Fibroblast of gingiva (primary cell): ENCODE measurements around the gene LMBR1L.
"Not testable (repeated sequence)": the region's sequence is repeated elsewhere in the genome, so short reads cannot be mapped to it uniquely, and the experiment has no call there.

Source experiments
- DNase-seq: peaks from one replicate; pipeline ENCODE4 v3.0.0-alpha.2; 2011; ENCODE audit warnings: low read depth

Gene LMBR1L, protein sequence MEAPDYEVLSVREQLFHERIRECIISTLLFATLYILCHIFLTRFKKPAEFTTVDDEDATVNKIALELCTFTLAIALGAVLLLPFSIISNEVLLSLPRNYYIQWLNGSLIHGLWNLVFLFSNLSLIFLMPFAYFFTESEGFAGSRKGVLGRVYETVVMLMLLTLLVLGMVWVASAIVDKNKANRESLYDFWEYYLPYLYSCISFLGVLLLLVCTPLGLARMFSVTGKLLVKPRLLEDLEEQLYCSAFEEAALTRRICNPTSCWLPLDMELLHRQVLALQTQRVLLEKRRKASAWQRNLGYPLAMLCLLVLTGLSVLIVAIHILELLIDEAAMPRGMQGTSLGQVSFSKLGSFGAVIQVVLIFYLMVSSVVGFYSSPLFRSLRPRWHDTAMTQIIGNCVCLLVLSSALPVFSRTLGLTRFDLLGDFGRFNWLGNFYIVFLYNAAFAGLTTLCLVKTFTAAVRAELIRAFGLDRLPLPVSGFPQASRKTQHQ

DNA sequence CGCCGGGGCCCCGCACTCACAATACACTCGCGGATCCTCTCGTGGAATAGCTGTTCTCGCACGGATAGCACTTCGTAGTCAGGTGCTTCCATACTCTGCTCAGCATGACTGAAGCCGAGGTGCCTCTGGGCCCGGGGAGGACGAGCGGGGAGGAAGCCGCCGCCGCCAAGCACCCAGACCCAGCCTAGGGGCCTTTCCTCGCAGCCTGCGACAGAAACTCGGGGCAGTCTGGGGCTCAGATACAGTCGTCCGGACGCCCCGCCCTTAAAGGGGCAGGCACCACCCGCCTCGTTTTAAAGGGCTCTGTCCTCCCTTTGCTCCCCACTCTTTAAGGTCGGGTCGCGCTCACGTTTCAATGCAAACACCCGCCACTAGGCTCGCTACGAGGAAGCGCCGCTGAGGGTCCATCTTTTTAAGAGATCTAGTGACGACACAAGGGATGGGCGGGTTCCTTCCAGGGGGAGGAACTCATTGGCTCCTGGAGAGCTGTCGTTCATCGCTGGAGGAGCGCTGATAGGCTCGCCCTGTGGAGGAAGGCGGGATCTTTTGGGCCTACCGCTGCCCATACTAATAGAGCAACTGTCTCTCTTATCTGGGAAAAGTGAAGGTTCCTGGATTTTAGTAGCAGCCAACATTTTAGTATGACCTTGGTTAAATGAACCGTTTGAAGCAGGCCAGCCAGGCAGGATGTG, at the start of gene LMBR1L:
Gene LMBR1L (minus strand): TSS at position 384 of the 692 bp plus-strand sequence. CDS start 292 bp downstream, at position 92.
- peak; percentile 98 for DNase-seq

DNA sequence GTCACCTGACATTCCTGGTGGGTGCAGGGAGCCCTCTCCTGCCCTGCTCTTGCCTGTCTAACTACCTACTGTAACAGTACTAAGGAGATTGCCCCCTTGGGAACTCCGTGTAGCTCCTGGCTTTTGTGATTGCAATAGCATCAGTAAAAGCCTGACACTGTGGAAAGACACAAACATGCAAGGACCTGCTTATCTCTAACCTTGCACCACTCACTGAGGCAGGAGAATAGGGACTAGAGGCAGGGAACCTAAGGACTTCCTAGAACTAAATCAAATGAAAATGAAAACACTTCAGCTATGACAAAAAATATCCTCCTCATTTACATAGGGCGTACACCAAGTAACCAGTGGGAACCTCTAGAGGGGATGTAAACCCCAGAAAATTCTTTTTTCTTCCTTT, 49.8 kb upstream of the LMBR1L start:
- no peak for DNase-seq

DNA sequence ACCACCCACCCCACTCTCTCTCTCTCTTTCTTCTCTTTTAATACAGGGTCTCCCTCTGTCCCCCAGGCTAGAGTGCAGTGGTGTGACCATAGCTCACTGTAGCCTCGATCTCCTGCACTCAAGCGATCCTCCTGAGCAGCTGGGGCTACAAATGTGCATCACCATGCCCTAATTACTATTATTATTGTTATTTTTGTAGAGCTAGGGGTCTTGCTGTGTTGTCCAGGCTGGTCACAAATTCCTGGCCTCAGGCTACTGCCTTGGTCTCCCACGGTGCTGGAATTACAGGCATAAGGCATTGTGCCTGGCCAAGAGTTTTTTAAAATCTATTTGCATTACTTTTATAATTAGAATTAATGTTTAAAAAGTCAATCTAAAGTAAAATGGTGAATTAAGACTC, 43.6 kb upstream of the LMBR1L start:
- no peak for DNase-seq

DNA sequence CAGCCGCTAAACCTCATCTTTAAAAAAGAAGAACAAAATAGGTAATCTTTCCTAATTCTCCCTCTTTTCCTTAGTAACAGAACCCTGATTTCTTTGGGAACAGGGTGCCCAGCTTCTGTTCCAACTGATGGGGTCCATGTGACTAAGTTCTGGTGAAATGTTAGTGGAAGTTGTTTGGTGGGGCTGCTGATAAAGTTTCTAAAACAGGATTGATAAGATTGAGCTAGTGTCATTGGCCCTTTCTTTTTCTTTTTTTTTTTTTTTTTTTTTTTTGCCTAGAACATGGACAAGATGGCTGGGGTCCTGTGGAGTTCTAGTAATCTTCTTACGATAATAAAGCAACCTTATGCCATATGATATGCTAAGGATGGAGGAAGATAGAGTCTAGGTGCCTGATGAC, 36.7 kb upstream of the LMBR1L start:
- no peak for DNase-seq

DNA sequence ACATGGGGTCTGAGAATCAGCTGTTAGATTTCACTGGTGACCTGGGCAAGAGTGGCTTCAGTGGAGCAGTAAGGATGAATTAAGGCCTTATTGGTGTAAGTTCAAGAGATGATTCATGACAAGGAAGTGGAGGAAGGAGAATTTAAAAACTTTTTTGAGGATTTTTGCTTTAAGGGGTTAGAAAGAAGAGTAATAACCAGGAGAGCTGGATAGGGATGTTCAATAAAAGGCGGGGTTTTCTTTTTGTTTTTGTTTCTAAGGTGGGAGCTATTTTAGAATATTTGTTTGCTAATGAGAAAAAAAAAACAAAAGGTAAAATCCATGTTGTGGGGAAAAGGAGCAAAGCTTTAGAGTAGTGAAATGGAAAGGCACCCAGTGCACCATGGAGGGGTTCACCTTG, 35.8 kb upstream of the LMBR1L start:
- DNase-seq: no peak

DNA sequence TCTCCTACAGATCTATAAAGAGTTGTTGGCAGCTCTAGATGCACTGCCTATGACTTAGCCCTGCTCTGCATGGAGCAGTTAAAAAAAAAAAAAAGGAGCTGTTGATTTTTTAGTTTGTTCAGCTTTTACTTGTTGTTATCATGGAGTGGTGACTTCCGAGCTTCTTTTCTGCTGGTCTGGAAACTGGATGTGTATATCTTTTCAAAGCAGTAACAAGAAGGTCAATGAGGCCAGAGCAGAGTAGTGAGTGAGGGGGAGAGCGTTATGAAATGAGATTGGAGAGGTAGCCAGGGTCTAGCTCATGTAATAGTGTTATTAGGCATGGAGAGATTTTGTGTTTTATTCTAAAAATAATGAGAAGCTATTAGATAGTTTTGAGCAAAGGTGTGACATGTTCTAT, 33.7 kb upstream of the LMBR1L start:
- DNase-seq: no peak

DNA sequence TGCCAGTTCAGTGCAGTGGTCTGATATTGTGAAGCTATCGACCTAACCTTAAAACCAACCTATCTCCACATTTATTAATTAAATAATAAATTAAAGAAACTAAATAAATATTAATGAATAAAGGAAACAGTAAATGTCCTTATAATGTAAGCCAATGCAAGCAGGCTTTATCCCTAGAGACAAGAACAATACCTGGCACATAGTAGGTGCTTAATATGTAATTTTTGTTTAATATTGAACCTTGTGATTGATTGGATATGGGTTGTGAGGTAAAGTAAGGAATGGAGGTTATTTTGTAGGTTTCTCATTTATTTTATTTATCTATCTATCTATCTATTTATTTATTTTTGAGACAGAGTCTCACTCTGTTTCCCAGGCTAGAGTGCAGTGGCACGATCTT, 28.4 kb upstream of the LMBR1L start:
- DNase-seq: no peak

DNA sequence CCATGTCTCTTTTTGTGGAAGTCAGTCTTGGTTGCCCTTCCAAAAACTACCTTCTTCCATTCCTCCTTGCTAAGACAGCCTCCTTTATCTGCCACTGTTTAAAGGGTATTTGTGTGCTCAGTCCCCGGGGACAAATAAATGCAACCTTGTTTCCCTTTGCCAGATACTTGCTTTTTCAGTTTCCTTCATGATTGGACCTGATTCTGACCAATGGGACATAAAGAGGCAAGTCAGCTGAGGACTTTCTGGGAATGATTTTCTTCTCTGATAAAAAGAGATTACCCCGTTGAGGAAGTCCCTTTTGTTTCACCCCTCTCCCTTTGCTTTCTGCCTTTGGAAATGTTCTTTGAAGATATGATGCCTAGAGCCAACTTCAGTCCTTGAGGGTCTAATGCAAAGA, 27.9 kb upstream of the LMBR1L start:
- no peak for DNase-seq

DNA sequence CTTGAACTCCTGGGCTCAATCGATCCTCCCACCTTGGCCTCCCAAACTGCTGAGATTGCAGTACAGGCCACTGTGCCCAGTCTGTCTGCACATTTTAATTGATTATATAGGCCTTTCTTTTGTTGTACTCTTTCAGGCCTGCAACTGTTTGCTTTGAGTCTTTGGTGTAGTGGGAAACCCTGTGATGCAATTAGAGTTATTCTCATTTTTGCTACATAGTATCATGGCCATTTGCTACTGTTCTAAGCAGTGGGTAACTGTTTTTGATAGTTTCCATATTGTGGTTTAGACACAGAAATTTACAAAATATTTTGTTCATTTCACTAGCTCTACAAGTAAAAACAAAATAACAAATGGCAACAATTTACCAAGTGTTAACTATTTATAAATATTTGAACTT, 26.8 kb upstream of the LMBR1L start:
- no peak for DNase-seq

DNA sequence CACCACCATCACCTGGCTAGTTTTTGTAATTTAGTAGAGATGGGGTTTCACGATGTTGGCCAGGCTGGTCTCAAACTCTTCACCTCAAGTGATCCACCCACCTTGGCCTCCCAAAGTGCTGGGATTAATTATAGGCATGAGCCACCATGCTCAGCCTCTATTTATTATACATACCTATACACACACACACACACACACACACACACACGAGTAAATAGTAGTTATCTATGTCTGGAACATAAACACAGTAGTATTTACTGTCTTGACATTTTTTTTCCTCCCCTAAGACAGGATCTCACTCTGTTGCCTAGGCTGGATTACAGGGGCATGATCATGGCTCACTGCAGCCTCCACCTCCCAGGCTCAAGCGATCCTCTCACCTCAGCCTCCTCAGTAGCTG, 26.4 kb upstream of the LMBR1L start:
- not testable (repeated sequence) for DNase-seq

DNA sequence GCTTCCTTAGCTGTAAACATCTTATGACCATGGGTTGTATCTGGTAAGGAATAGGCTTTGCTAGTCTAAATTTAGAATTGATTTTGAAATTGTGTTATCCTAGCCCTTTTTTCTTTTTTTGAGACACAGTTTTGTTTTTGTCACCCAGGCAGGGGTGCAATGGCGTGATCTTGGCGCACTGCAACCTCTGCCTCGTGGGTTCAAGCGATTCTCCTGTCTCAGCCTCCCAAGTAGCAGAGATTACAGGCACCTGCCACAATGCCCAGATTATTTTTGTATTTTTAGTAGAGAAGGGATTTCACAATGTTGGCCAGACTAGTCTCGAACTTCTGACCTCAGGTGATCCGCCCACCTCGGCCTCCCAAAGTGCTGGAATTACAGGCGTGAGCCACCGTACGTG, 22.9 kb upstream of the LMBR1L start:
- peak; percentile 52 for DNase-seq

DNA sequence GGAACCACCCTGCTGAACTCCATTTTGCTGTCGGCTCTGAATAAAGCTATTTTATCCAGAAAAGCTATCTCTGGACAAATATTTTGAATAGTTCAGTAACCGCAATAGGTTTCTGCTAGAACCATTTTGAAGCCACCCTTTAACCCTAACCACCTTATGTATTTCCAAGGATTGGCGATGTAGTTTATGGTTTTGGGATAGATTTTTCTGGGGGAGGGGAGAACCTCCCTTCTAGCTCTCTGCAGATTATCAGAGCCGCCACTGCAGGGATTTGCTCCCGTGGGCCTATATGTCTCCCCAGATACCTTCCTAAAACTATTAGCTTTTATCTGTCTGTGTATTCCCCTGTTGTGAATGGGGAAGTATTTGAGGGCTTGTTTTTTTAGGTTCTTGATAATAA, 22.4 kb upstream of the LMBR1L start:
- no peak for DNase-seq

DNA sequence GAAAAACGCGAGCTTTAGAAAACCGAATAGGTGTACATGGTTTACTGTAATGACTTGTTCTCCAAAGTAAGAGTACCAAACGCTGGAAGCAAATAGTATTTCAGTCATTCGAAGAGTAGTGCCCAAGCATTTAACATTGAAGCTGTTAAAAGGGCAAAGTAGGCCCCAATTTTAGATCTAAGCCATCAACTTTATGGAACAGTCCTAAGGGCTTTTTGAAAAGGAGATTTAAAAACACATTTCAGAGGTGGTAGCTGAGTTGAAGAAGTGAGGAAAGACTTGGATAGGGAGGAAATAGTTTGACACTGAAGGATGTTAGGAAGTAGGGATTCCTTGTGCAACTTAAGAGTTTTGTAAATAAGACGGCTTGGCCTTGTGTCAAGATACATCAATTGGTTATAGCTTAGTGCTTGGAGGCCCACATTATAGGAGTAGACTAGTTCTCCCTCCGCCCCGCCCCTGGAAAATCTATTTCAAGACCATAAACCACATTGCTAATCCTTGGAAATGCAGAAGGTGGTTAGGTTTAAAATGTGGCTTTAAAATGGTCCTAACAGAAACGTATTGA, 21.3 kb upstream of the LMBR1L start:
- peak; percentile 81 for DNase-seq

DNA sequence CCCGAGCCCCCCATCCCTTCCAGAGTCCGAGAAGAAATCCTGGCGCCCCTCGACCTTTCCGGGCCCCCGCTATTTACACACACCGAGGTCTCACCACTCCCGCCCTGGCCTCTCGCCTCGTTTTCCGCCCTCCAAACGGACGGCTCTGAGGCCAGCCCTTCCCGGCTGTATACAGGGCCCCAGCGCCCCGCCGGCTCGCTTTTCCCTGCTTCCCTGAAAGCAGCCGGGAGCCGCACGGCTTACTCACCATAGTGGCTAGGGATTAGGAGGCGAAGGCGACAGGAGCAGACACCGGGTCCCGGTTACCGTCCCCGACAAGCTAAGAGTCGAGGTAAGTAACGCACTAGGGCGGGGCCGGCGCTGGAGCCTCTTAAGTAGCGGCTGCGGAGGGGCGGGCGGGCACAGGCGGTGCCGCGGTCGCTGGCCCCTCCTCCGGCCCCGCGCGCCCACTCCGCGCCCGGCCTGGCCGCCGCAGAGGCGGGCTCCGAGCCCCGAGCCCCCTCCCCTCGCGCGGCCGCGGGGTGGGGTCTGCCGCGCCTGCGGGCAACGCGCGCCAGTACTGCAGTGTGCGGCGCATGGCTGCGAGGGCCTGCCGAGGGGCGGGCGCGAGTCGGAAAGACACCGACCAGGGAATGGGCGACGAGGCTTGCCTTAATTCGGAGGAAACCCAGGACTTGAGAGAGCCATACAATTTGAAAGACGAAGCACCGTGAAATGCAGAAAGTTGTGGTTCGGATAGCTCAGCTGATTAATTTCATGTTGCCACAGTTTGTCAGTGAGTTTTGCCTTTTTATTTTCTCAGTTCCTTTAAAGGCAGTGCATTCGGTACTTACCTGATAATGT, 20.6 kb upstream of the LMBR1L start, which contains the start of gene TUBA1B:
Gene TUBA1B (minus strand): TSS at position 345 of the 843 bp plus-strand sequence. CDS start 95 bp downstream, at position 250.
- DNase-seq: peak; percentile 89

DNA sequence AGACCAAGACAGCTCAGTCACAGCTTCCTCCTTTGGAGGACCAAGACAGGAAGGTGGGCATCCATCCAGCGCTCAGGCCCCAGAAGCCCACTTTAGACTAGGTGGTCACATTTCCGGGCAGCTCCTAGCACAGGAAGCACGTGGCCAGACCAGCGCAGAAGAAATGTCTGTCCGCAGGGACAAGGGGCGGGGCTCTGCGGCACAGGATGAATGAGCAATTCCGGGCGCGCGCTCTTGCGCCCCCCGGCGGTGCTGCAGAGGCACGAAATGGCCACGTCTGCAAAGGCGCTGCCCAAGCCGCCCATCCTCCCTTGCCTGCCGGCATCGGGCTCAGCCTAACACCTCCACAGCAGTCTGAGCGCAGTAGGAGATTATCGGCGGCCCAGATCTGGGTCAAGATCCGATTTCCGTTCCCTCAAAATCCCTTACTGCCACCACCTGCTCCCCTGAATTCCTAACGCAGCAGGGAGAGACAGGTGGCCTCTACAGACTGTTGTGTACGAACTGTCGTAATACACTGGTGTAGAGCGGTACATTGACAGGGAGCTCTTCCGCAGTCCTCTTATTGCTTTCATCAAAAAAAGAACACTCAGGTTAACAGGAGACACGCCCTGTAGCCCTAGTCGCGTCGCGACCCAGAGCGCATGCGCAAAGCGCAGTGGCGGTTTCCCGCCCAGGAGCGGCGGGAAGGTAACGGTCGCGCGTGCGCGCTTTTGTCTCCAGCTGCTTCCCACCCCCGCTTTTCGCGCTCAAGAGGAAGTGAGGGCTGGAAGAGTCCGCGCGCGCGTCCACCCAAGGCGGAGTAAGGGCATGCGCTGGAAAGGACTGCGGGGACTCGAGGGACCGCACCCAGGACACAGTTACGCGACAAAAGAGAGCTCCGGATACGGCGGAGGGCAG, 19.8 kb upstream of the LMBR1L start:
- DNase-seq: peak; percentile 93

DNA sequence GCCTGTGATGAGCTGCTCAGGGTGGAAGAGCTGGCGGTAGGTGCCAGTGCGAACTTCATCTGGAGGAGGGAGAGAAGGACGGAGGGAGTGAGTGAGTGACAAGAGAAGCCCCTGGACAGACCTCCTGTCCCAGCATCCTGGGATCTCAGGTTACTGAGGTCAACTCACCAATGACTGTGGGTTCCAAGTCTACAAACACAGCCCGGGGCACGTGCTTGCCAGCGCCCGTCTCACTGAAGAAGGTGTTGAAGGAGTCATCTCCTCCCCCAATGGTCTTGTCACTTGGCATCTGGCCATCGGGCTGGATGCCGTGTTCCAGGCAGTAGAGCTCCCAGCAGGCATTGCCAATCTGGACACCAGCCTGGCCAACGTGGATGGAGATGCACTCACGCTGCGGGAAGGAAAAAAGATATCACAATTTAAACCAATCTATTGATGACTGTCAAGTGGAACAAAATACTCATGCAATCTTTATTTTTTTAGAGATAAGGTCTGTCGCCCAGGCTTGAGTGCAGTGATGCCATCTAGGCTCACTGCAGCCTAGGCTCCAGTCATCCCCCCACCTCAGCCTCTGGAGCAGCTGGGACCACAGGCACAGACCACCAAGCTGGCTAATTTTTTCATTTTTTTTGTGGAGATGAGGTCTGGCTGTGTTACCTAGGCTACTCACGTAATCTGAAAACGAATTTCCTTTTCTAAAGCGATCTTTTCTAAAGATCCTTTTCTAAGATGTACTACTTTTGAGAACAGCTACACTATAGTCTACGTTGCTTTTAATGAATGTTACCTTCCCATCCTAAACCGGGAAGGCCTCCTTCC, 18.9 kb upstream of the LMBR1L start:
- DNase-seq: no peak

DNA sequence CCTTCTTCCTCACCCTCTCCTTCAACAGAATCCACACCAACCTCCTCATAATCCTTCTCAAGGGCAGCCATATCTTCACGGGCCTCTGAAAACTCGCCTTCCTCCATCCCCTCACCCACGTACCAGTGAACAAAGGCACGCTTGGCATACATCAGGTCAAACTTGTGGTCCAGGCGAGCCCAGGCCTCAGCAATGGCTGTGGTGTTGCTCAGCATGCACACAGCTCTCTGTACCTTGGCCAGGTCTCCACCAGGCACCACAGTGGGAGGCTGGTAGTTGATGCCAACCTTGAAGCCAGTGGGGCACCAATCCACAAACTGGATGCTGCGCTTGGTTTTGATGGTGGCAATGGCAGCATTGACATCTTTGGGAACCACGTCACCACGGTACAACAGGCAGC, 17.3 kb upstream of the LMBR1L start:
- DNase-seq: not testable (repeated sequence)

DNA sequence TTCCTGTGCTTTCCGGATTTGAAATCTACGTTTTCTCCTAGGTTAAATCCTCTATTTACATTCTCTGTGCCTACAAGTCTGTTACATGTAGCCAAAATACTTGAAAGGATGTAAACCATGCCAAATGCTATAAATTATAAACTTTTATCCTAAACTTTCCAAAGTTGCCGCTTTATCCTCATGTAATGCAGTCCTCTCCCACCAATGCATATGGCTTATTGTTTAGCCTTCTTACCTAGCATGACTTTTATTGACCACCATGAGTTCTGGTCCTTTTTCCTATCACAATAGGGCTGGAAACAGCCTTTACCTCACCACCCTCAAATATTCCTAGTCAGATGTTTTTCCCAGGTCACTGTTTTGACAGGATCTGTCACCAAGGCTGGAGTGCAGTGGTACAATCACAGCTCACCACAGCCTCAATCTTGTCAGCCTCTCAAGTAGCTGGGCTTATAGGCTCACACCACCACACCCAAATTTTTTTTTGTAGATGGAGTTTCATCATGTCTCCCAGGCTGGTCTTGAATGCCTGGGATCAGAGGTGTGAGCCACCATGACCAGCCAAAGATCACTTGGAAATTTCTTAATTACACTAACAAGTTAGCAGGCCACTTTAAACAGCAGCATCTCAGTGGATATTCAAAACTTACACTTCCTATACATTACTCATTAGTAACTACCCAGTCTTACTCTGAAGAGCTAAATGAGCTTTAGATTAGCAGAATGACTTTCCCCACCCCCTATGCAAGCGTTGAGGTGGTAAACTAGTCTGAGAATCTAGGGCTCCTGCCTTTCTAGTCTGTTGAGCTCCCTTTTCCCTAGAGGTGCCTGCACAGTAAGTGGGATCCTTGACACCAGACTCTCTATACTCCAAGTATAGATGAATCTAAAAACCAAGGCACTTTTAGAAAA, 16.5 kb upstream of the LMBR1L start:
- no peak for DNase-seq
